Measurements from ENCODE around the gene CAMK2B.

Gene CAMK2B

DNA sequence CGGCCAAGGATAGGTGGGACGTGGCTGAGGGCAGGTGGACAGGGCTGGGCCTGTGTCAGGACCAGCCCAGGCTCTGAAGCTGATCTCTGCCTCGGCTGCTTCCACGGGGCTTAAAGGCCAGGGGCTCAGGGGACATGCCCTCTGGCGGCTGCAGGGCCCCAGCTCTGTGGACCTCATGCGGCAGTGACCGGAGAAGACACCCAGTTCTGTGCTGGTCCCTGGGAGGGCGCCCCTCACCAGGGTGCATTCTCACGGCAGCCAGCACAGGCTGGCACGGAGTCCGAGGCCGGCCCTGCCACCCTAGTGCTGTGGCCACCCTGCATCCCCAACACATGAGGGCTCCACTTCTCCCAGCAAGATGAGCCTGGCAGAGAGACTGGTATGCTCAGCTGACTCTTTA, 94.3 kb downstream of the CAMK2B start:
- no peak for TF ChIP-seq ZFX (IDR thresholded peaks at IDR 0.05)
- TF ChIP-seq, protein P1, sequence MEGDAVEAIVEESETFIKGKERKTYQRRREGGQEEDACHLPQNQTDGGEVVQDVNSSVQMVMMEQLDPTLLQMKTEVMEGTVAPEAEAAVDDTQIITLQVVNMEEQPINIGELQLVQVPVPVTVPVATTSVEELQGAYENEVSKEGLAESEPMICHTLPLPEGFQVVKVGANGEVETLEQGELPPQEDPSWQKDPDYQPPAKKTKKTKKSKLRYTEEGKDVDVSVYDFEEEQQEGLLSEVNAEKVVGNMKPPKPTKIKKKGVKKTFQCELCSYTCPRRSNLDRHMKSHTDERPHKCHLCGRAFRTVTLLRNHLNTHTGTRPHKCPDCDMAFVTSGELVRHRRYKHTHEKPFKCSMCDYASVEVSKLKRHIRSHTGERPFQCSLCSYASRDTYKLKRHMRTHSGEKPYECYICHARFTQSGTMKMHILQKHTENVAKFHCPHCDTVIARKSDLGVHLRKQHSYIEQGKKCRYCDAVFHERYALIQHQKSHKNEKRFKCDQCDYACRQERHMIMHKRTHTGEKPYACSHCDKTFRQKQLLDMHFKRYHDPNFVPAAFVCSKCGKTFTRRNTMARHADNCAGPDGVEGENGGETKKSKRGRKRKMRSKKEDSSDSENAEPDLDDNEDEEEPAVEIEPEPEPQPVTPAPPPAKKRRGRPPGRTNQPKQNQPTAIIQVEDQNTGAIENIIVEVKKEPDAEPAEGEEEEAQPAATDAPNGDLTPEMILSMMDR (conservative IDR thresholded peaks at IDR 0.05): no peak
- no peak overlapping the region for H3K27ac ChIP-seq

DNA sequence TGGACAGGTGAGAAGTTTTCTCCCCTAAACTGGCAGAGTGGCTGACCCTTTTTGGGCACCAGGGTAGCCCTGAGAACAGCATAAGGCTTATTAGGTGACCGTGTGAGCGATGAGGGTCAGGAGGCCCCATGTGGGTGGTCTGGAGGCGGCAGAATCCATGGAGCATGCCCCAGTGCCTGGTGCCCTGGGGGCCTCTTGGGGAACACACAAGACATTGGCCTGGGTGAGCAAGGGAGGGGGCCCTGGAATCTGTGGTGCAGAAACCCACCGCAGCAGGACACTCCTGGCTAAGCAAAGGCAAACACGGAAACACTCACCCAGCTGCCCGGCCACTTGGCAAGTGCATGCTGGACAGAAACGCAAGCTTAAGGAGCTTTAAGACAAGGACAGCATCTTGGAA, 95.1 kb downstream of the CAMK2B start:
- H3K27ac ChIP-seq: no peak overlapping the region
- TF ChIP-seq, protein P1 (conservative IDR thresholded peaks at IDR 0.05): no peak
- TF ChIP-seq ZFX (IDR thresholded peaks at IDR 0.05): no peak

DNA sequence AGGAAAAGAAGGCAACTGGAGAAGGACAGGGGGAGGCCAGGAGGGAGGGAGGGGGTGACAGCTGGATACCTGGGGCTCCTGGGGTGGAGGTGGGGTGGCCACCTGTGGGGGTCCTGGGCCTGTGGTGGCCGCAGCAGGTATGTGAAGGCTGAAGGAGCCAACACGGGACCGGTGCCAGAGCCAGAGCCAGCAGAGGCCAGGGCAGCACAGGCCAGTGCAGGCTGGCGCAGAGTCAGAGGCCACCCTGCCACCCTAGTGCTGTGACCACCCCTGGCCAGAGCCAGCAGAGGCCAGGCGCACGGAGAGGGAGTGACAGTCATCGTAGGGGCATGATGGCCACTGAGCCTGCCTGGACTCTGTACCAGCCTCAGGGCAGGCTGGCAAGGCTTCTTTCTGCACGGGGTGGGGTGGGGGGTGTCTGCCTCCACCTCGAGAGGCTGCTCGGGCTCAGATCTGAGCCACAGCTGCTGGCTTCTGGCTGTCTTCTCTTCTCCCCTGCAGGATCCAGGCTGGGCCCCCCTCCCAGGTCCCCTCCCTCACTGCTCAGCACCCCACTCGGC, 95.8 kb downstream of the CAMK2B start:
- TF ChIP-seq ZFX (IDR thresholded peaks at IDR 0.05): no peak
- TF ChIP-seq, protein P1 (conservative IDR thresholded peaks at IDR 0.05): no peak
- no peak overlapping the region for H3K27ac ChIP-seq

DNA sequence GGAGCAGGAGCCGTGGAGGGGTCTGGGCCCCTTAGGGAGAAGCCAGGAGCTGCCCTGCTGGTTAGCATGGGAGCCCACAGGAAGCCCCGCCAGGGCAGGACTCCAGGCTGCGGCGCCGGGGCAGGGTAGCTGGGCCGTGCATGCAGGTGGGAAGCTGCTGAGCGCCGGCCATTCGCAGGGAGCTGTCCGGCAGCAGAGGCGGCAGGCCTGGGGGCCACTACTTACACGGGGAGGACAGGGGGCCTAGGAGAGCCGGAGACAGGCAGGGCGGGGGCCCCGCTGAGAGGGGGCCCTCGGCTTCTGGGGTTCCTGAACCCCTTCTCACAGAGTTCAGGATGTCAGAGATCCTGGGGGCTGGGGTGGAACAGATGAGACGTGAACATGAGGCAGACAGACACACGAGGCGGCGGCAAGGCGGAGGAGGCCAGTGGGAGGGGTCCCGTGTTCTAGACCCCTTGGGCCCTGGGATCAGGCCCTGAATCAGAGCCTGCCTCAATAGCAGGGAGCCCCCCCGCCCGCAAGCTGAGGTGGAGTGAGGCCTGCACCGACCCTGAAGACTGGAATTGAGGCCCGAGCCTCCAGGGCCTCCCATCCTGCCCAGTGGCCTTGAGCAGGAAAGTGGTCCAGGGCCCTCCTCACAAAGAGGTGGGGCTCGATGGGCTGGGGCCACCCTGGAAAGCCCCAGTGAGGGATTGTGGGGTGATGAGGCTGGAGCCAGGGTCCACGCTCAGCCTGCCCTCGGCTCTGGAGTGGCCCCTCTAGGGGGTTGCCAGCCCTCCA, 96.6 kb downstream of the CAMK2B start:
- no peak for TF ChIP-seq ZFX (IDR thresholded peaks at IDR 0.05)
- TF ChIP-seq, protein P1 (conservative IDR thresholded peaks at IDR 0.05): no peak
- H3K27ac ChIP-seq: no peak overlapping the region

DNA sequence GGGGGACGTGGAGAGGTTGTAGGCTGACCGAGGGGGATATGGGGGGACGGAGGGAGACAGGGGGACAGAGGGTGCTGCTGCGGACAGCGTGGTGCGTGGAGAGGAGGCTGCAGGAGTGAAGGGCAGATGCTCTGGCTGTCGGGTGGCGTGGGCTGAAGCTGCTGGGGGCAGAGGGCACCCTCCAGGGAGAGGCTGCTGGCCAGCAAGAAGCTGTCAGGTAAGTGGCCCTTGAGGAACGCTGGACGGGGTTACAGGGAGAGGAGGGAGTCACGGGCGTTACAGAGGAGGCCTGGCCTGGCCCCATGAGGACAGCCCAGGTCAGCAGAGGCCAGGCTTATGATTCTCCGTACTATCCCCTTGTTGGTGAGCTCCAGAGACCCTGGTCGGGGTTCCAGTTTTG, 97.5 kb downstream of the CAMK2B start:
- H3K27ac ChIP-seq: no peak overlapping the region
- no peak for TF ChIP-seq ZFX (IDR thresholded peaks at IDR 0.05)
- TF ChIP-seq, protein P1 (conservative IDR thresholded peaks at IDR 0.05): no peak

DNA sequence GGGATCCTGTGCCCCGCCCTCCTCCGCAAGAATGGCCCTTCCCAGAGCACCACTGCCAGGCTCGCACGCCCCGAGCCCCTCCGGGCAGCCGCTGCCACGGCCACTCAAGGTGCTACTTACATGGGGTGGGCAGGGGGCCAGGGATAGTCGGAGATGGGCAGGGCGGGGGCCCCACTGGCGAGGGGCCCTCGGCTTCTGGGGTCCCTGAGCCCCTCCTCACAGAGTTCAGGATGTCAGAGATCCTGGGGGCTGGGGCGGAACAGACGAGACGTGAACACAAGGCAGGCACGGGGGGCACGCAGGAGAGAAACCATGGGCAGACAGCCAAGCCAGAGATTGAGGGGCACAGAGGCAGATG, 99.0 kb downstream of the CAMK2B start:
- TF ChIP-seq, protein P1 (conservative IDR thresholded peaks at IDR 0.05): no peak
- no peak for TF ChIP-seq ZFX (IDR thresholded peaks at IDR 0.05)
- H3K27ac ChIP-seq: no peak overlapping the region

DNA sequence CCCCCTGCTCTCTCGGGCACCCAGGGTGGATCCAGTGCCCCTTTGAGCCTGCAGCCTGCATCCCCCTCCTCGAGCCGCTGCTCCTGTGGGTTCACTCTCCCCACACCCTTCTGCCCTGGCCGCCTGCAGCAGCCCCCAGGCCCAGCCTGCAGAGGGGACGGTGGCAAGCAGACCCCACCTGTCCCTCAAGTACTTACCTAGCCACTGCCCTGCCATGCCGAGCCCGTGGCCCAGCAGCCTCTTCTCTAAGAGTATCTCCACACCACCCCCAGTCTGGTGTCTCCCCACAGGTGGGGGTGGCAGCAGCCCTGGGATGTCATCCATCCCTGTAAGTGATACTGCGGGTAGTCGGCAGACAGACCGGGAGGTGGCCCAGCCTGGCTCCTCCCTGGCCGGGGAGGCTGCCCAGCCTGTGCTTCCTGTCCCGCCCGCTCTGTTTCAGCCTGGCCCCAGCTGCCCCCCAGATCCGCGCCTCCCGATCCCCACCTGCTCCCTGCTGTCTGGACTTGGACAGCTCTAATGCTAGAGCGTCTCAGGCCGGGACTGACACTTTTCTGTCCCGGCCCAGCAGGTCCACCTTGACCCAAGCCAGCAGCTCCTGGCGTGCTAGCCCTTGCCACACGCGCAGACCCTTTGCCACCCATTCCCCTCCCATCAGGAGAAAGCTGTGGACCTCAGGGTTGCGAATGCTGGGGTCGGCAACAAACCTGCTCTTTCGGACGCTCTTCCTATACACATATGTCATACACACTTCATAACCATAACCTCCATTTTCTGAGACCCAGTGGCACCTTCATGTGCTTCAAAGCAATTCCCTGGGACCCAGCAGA, 99.6 kb downstream of the CAMK2B start:
- no peak overlapping the region for H3K27ac ChIP-seq
- no peak for TF ChIP-seq ZFX (IDR thresholded peaks at IDR 0.05)
- TF ChIP-seq, protein P1 (conservative IDR thresholded peaks at IDR 0.05): no peak
